Endothelial cell of umbilical vein (primary cell): ENCODE results near the gene UNC5A. TPM values are rescaled to one million over a fixed set of nuclear protein-coding genes. Genes with fewer than 3 reads are reported as not detected.

Experiments used
- BruUV-seq: library from RNA; stranded (reverse); fragments of 400-500 nt; replicated peaks from 2 replicates; lab custom pipeline; 2021; lab: Mats Ljungman, UMichigan
- CTCF ChIA-PET: fragments of 300-600, 350-600 bp; sonication (Branson Sonifier 250); formaldehyde crosslinking; loops from one replicate; lab custom pipeline; 2021; ENCODE audit warnings: antibody characterized with exemption, inconsistent platforms; lab: Charles Lee
- POLR2A ChIA-PET: fragments of 300-600, 350-600 bp; sonication (Branson Sonifier 250); formaldehyde crosslinking; loops from one replicate; lab custom pipeline; 2021; ENCODE audit warnings: antibody characterized with exemption, inconsistent platforms; lab: Charles Lee
- DNase-seq: peaks from one replicate; pipeline ENCODE4 v3.0.0-alpha.2; 2011; ENCODE audit warnings: low read depth, low spot score
- FAIRE-seq: peaks from 2 replicates; lab custom pipeline; 2011; peaks lifted over from hg19 to GRCh38; lab: Jason Lieb, UNC
- H2AFZ ChIP-seq: 2 replicates; pipeline ENCODE4 v1.6.0; 2012; ENCODE audit warnings: low read depth, low read length, control low read depth, inconsistent platforms
- H3K27ac ChIP-seq: 2 replicates; pipeline ENCODE4 v1.5.1; 2011; ENCODE audit warnings: low read depth, mild to moderate bottlenecking, control low read depth, low read length, moderate library complexity; ENCODE audit not compliant: insufficient read depth
- H3K27me3 ChIP-seq, 2 experiments: 2 replicates each; pipeline versions ENCODE4 v1.6.0 to v1.6.1; 2011; ENCODE audit warnings: low read length in 2 of 2, mixed read lengths in 1 of 2; ENCODE audit not compliant: control insufficient read depth in 2 of 2, insufficient read depth in 2 of 2
- H3K36me3 ChIP-seq, 2 experiments: 2 replicates in 1 of 2; 3 replicates in 1 of 2; pipeline ENCODE4 v1.5.1; 2011; ENCODE audit warnings: low read length in 2 of 2, mild to moderate bottlenecking in 1 of 2, moderate library complexity in 1 of 2; ENCODE audit not compliant: control insufficient read depth in 2 of 2, insufficient read depth in 2 of 2; ENCODE audit errors: extremely low read depth in 1 of 2
- H3K4me1 ChIP-seq: 3 replicates; pipeline ENCODE4 v1.5.1; 2011; ENCODE audit warnings: mild to moderate bottlenecking, low read length; ENCODE audit not compliant: control insufficient read depth, insufficient read depth; ENCODE audit errors: extremely low read depth
- H3K4me2 ChIP-seq: 2 replicates; pipeline ENCODE4 v1.6.1; 2011; ENCODE audit warnings: low read length, control low read depth, mixed read lengths; ENCODE audit not compliant: insufficient read depth
- H3K4me3 ChIP-seq, 3 experiments: fragments of 200-600 bp in 1 of 3; sonication (generic), shearing (Covaris generic) in 1 of 3; replicated peaks in 1 of 3; 2 replicates each; pipeline ENCODE4 v1.5.1; 2011 to 2016; ENCODE audit warnings: control low read depth in 3 of 3, low read length in 3 of 3, mild to moderate bottlenecking in 2 of 3, inconsistent platforms in 1 of 3, low read depth in 1 of 3, moderate library complexity in 1 of 3; ENCODE audit not compliant: insufficient read depth in 1 of 3
- H3K79me2 ChIP-seq: 2 replicates; pipeline ENCODE4 v1.6.0; 2012; ENCODE audit warnings: low read length, inconsistent platforms; ENCODE audit not compliant: control insufficient read depth, insufficient read depth
- H3K9ac ChIP-seq: replicated peaks from 2 replicates; pipeline ENCODE3; 2011; ENCODE audit warnings: low read length, control low read depth; ENCODE audit not compliant: insufficient read depth; ENCODE audit errors: extremely low read depth
- H3K9me1 ChIP-seq: replicated peaks from 3 replicates; pipeline ENCODE4 v1.6.0; 2011; ENCODE audit warnings: mild to moderate bottlenecking, low read length; ENCODE audit not compliant: control insufficient read depth, insufficient read depth; ENCODE audit errors: extremely low read depth
- H3K9me3 ChIP-seq: replicated peaks from 2 replicates; pipeline ENCODE4 v1.5.1; 2012; ENCODE audit warnings: low read length, inconsistent platforms; ENCODE audit not compliant: control insufficient read depth, insufficient read depth
- H4K20me1 ChIP-seq: replicated peaks from 2 replicates; pipeline ENCODE3; 2011; ENCODE audit warnings: mild to moderate bottlenecking, low read length; ENCODE audit not compliant: control insufficient read depth, insufficient read depth; ENCODE audit errors: extremely low read depth
- EZH2 ChIP-seq: IDR thresholded peaks from 2 replicates; pipeline ENCODE4 v1.6.1; 2012; ENCODE audit warnings: borderline replicate concordance, low read depth, mild to moderate bottlenecking, moderate library complexity, low read length, inconsistent platforms; ENCODE audit not compliant: severe bottlenecking
- FOS ChIP-seq: IDR thresholded peaks from 2 replicates; pipeline ENCODE4 v1.6.1; 2011; ENCODE audit warnings: mild to moderate bottlenecking, low read length, moderate library complexity, borderline replicate concordance; ENCODE audit not compliant: insufficient read depth
- GATA2 ChIP-seq: IDR thresholded peaks from 2 replicates; pipeline ENCODE4 v1.7.0; 2011; ENCODE audit warnings: low read depth, mild to moderate bottlenecking, moderate library complexity, mixed read lengths, low read length; ENCODE audit not compliant: insufficient read length, insufficient read depth
- JUN ChIP-seq: IDR thresholded peaks from 2 replicates; pipeline ENCODE4 v1.6.1; 2011; ENCODE audit warnings: borderline replicate concordance, low read depth; ENCODE audit not compliant: insufficient read length, insufficient read depth
- MYC ChIP-seq: IDR thresholded peaks from one replicate; pipeline ENCODE4 v1.6.1; 2011; ENCODE audit warnings: mild to moderate bottlenecking, low read depth, low read length
- POLR2A ChIP-seq: IDR thresholded peaks from 2 replicates; pipeline ENCODE4 v1.6.1; 2012; ENCODE audit warnings: low read depth, mild to moderate bottlenecking, control low read depth, low read length
- POLR2AphosphoS5 ChIP-seq: IDR thresholded peaks from 2 replicates; pipeline ENCODE4 v1.6.1; 2012; ENCODE audit warnings: low read depth, mild to moderate bottlenecking, control low read depth, low read length, moderate library complexity; ENCODE audit not compliant: insufficient read depth
- dilution Hi-C: fragments of 300-500 bp; cut with MboI; formaldehyde crosslinking; loops from one replicate; pipeline ENCODE4 v1.15.0; 2019; ENCODE audit warnings: low sequenced_read_pairs; ENCODE audit not compliant: extremely low pct_ligation_motif_present
- intact Hi-C: fragments of 100-400 bp; cut with micrococcal nuclease; formaldehyde crosslinking; loops from one replicate; pipeline ENCODE4 v1.10.0; 2022
- polyA plus RNA-seq, 4 experiments: library from polyadenylated mRNA; depleted of rRNA in 3 of 4; stranded (reverse) in 3 of 4; unstranded in 1 of 4; fragments of >200 nt; gene quantifications; 2 replicates each; pipeline versions ENCODE4 v1.2.1 to v1.2.3, GENCODE V29; 2011 to 2012; ENCODE audit warnings: missing spikeins in 1 of 4
- total RNA-seq: library from RNA; stranded (reverse); gene quantifications from 2 replicates; pipeline ENCODE4 v1.2.3, GENCODE V29; 2021
- TF ChIP-seq, protein P1 (sequence below): IDR thresholded peaks from 2 replicates; pipeline ENCODE4 v1.6.1; 2011; ENCODE audit not compliant: insufficient read depth, insufficient read length
- TF ChIP-seq, protein P2 (sequence below), 2 donors: IDR thresholded peaks; 1 replicate in 1 of 2; 2 replicates in 1 of 2; pipeline ENCODE4 v1.5.1; 2011; ENCODE audit warnings: low read length in 2 of 2, mild to moderate bottlenecking in 2 of 2, moderate library complexity in 2 of 2, control low read depth in 1 of 2, inconsistent platforms in 1 of 2, low read depth in 1 of 2; ENCODE audit not compliant: insufficient read depth in 1 of 2; ENCODE audit errors: extremely low read depth in 1 of 2

Gene UNC5A
- total and polyA plus RNA-seq, 2 donors (not counting 3 experiments of a cell fraction or from before 2014, with no cell fraction given), result 0.08 to 0.22 TPM

GRCh38 chr5:176921714-176922113 lies 111.4 kb downstream of the UNC5A start:
- H3K9me3 ChIP-seq, result no peaks in the 10 kb centered on the region
- H3K9me1 ChIP-seq, result no peaks in the 10 kb centered on the region
- H2AFZ ChIP-seq, result no peak overlapping the region
- DNase-seq (no peak), FAIRE-seq (no peak)
- TF ChIP-seq POLR2AphosphoS5 (no peak), JUN (no peak), GATA2 (no peak), EZH2 (no peak), MYC (no peak), FOS (no peak), POLR2A (no peak)
- TF ChIP-seq, protein P1, sequence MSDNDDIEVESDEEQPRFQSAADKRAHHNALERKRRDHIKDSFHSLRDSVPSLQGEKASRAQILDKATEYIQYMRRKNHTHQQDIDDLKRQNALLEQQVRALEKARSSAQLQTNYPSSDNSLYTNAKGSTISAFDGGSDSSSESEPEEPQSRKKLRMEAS, result no peak
- TF ChIP-seq, protein P2, sequence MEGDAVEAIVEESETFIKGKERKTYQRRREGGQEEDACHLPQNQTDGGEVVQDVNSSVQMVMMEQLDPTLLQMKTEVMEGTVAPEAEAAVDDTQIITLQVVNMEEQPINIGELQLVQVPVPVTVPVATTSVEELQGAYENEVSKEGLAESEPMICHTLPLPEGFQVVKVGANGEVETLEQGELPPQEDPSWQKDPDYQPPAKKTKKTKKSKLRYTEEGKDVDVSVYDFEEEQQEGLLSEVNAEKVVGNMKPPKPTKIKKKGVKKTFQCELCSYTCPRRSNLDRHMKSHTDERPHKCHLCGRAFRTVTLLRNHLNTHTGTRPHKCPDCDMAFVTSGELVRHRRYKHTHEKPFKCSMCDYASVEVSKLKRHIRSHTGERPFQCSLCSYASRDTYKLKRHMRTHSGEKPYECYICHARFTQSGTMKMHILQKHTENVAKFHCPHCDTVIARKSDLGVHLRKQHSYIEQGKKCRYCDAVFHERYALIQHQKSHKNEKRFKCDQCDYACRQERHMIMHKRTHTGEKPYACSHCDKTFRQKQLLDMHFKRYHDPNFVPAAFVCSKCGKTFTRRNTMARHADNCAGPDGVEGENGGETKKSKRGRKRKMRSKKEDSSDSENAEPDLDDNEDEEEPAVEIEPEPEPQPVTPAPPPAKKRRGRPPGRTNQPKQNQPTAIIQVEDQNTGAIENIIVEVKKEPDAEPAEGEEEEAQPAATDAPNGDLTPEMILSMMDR (IDR thresholded peaks at IDR 0.05; ENCODE audit: extremely low read depth in 1 of 2, insufficient read depth in 1 of 2, low read depth in 1 of 2, low read length in 2 of 2), result no peak
- H3K4me3 ChIP-seq, result no peak overlapping the region
- H3K36me3 ChIP-seq, result no peaks in the 10 kb centered on the region
- intact Hi-C loops (no loop called here), dilution Hi-C loops (no loop called here)
- ChIA-PET POLR2A (no interaction called here), CTCF (no interaction called here)
- H3K27me3 ChIP-seq, result no peaks in the 10 kb centered on the region
- no peak overlapping the region for H3K4me2 ChIP-seq
- no peaks in the 10 kb centered on the region for H3K79me2 ChIP-seq
- H4K20me1 ChIP-seq, result no peaks in the 10 kb centered on the region
- no peaks in the 10 kb centered on the region for H3K4me1 ChIP-seq
- no peak overlapping the region for H3K9ac ChIP-seq
- no TSS peak for BruUV-seq
- no peak overlapping the region for H3K27ac ChIP-seq
